A549 (cell line): ENCODE results near the gene RAB13. TPM values are rescaled to one million over a fixed set of nuclear protein-coding genes. Genes with fewer than 3 reads are reported as not detected.

ENCODE experiments used
- ATAC-seq, 2 experiments: fragments of 200-7000 bp in 1 of 2; fragments of >200 bp in 1 of 2; cut with Nextera tagmentation in 1 of 2; cut with Tn5 transposase in 1 of 2; 3 replicates each; pipeline versions ENCODE4 v1.8.0 to v1.9.1; 2018 to 2020; ENCODE audit warnings: mild to moderate bottlenecking in 1 of 2, moderate library complexity in 1 of 2
- CTCF ChIA-PET: fragments of 300-600 bp; sonication (Branson Sonifier 250); formaldehyde crosslinking; extraction: SDS; loops from one replicate; lab custom pipeline; 2021; ENCODE audit warnings: antibody characterized with exemption, inconsistent platforms; lab: Yijun Ruan, JAX
- POLR2A ChIA-PET: fragments of 350-600 bp; formaldehyde crosslinking; extraction: SDS; loops from one replicate; lab custom pipeline; 2021; ENCODE audit warnings: antibody characterized with exemption, inconsistent platforms; lab: Yijun Ruan, JAX
- DNase-seq, 2 experiments: peaks; one replicate each; pipeline versions ENCODE4 v3.0.0 to v3.0.0-alpha.2; 2011 to 2016; ENCODE audit warnings: low read depth in 1 of 2, low spot score in 1 of 2
- FAIRE-seq: peaks from 2 replicates; lab custom pipeline; 2011; peaks lifted over from hg19 to GRCh38; lab: Jason Lieb, UNC
- H3K27ac ChIP-seq, 2 experiments: fragments of >200 bp; sonication (Bioruptor Twin); formaldehyde crosslinking; 3 replicates each; pipeline ENCODE4 v1.5.1; 2016 to 2017
- H3K4me1 ChIP-seq: fragments of >200 bp; sonication (Bioruptor Twin); formaldehyde crosslinking; 3 replicates; pipeline ENCODE4 v1.6.1; 2016
- H3K4me2 ChIP-seq: fragments of >200 bp; sonication (Bioruptor Twin); formaldehyde crosslinking; 3 replicates; pipeline ENCODE4 v1.6.1; 2016
- H3K4me3 ChIP-seq: fragments of >200 bp; sonication (Bioruptor Twin); formaldehyde crosslinking; 3 replicates; pipeline ENCODE4 v1.5.1; 2016
- H3K9me3 ChIP-seq: fragments of >200 bp; sonication (Bioruptor Twin); formaldehyde crosslinking; 3 replicates; pipeline ENCODE4 v1.6.1; 2016
- CBX8 ChIP-seq: fragments of 200-600 bp; sonication (generic); IDR thresholded peaks from 2 replicates; pipeline ENCODE4 v1.6.1; 2016
- CHD4 ChIP-seq: fragments of 200-600 bp; sonication (generic); IDR thresholded peaks from 2 replicates; pipeline ENCODE4 v1.6.1; 2016; ENCODE audit warnings: antibody characterized with exemption, mild to moderate bottlenecking, borderline replicate concordance
- EHMT2 ChIP-seq: fragments of 200-600 bp; sonication (generic); IDR thresholded peaks from 2 replicates; pipeline ENCODE4 v1.6.1; 2016; ENCODE audit warnings: antibody characterized with exemption, low read depth, mild to moderate bottlenecking, moderate library complexity
- FOSL2 ChIP-seq, 2 experiments: fragments of 450-650 bp in 1 of 2; fragments of >200 bp in 1 of 2; sonication (Bioruptor Twin) in 1 of 2; formaldehyde crosslinking; IDR thresholded peaks; 2 replicates each; pipeline versions ENCODE4 v1.5.0 to v1.6.1; 2016 to 2020; ENCODE audit warnings: mild to moderate bottlenecking in 1 of 2, moderate library complexity in 1 of 2
- HEYL ChIP-seq: fragments of 250-450 bp; sonication (Bioruptor Pico); IDR thresholded peaks from 2 replicates; pipeline ENCODE4 v1.8.0; 2021; ENCODE audit warnings: mild to moderate bottlenecking, moderate library complexity
- HOXB13 ChIP-seq: fragments of 250-450 bp; sonication (Bioruptor Pico); IDR thresholded peaks from 2 replicates; pipeline ENCODE4 v1.5.0; 2020; ENCODE audit warnings: low read depth, mild to moderate bottlenecking, moderate library complexity
- HOXB5 ChIP-seq: fragments of 250-450 bp; sonication (Bioruptor Pico); IDR thresholded peaks from 2 replicates; pipeline ENCODE4 v1.5.0; 2020; ENCODE audit warnings: mild to moderate bottlenecking, moderate library complexity
- KDM1A ChIP-seq: fragments of 200-600 bp; sonication (generic); IDR thresholded peaks from 2 replicates; pipeline ENCODE4 v1.6.1; 2016; ENCODE audit warnings: low read depth, mild to moderate bottlenecking
- KDM5A ChIP-seq: fragments of 200-600 bp; sonication (generic); IDR thresholded peaks from 2 replicates; pipeline ENCODE4 v1.6.1; 2016; ENCODE audit warnings: antibody characterized with exemption, mild to moderate bottlenecking
- MAZ ChIP-seq: fragments of 150-350 bp; IDR thresholded peaks from 2 replicates; pipeline ENCODE4 v1.6.1; 2014; ENCODE audit warnings: antibody characterized with exemption, low read depth, low read length, borderline replicate concordance
- NFE2L2 ChIP-seq: fragments of 150-350 bp; conservative IDR thresholded peaks from 2 replicates; pipeline ENCODE4 v1.6.1; 2014; ENCODE audit warnings: low read length
- POLR2A ChIP-seq: IDR thresholded peaks from 2 replicates; pipeline ENCODE4 v1.6.1; 2012; ENCODE audit warnings: mild to moderate bottlenecking, low read length
- POLR2AphosphoS2 ChIP-seq: conservative IDR thresholded peaks from 2 replicates; pipeline ENCODE4 v1.6.1; 2012; ENCODE audit warnings: low read length, improper control_type of control experiment, inconsistent platforms
- RNF2 ChIP-seq: fragments of 200-600 bp; sonication (generic); IDR thresholded peaks from 2 replicates; pipeline ENCODE4 v1.6.1; 2016; ENCODE audit warnings: low read depth, mild to moderate bottlenecking, antibody characterized with exemption, moderate library complexity, borderline replicate concordance
- SMC3 ChIP-seq: fragments of >200 bp; sonication (Bioruptor Twin); formaldehyde crosslinking; IDR thresholded peaks from 3 replicates; pipeline ENCODE4 v1.6.1; 2018; ENCODE audit warnings: inconsistent platforms
- SREBF2 ChIP-seq: fragments of 450-650 bp; IDR thresholded peaks from 2 replicates; pipeline ENCODE4 v1.6.1; 2014; ENCODE audit warnings: mild to moderate bottlenecking, moderate library complexity
- TP53 ChIP-seq: fragments of 250-450 bp; sonication (Bioruptor Pico); IDR thresholded peaks from 2 replicates; pipeline ENCODE4 v1.5.0; 2021; ENCODE audit warnings: mild to moderate bottlenecking, moderate library complexity
- WGBS: methylation state at CpG from one replicate; pipeline ENCODE4 v1.1.6; 2017; ENCODE audit errors: missing lambda C conversion rate; 5-methylcytosine and 5-hydroxymethylcytosine counted together
- polyA plus RNA-seq, 4 experiments: library from polyadenylated mRNA; depleted of rRNA in 3 of 4; stranded (reverse); fragments of >200 nt; fragmentation: RNase III in 1 of 4; extraction: RNeasy Plus Mini Kit Qiagen cat#74134 plus additional on column Dnase treatment in 1 of 4; gene quantifications; 2 replicates in 3 of 4; 3 replicates in 1 of 4; pipeline ENCODE4 v1.2.3, GENCODE V29; 2011 to 2017
- TF ChIP-seq, protein P1 (sequence below): fragments of 450-650 bp; IDR thresholded peaks from 2 replicates; pipeline ENCODE4 v1.6.1; 2014; ENCODE audit warnings: antibody characterized with exemption
- TF ChIP-seq, protein P2 (sequence below): fragments of 200-600 bp; sonication (generic); IDR thresholded peaks from 2 replicates; pipeline ENCODE4 v1.6.1; 2016; ENCODE audit warnings: antibody characterized with exemption, mild to moderate bottlenecking, moderate library complexity
- TF ChIP-seq, protein P3 (sequence below): fragments of >200 bp; sonication (Bioruptor Twin); formaldehyde crosslinking; IDR thresholded peaks from 3 replicates; pipeline ENCODE4 v1.6.1; 2016
- TF ChIP-seq, protein P4 (sequence below): fragments of 150-350 bp; IDR thresholded peaks from 2 replicates; pipeline ENCODE4 v1.6.1; 2014; ENCODE audit warnings: low read depth, mild to moderate bottlenecking, low read length

Gene RAB13
- polyA plus RNA-seq, 2 of the 4 experiments (the other 2 are of a cell fraction), result 90.9 to 160 TPM

DNA sequence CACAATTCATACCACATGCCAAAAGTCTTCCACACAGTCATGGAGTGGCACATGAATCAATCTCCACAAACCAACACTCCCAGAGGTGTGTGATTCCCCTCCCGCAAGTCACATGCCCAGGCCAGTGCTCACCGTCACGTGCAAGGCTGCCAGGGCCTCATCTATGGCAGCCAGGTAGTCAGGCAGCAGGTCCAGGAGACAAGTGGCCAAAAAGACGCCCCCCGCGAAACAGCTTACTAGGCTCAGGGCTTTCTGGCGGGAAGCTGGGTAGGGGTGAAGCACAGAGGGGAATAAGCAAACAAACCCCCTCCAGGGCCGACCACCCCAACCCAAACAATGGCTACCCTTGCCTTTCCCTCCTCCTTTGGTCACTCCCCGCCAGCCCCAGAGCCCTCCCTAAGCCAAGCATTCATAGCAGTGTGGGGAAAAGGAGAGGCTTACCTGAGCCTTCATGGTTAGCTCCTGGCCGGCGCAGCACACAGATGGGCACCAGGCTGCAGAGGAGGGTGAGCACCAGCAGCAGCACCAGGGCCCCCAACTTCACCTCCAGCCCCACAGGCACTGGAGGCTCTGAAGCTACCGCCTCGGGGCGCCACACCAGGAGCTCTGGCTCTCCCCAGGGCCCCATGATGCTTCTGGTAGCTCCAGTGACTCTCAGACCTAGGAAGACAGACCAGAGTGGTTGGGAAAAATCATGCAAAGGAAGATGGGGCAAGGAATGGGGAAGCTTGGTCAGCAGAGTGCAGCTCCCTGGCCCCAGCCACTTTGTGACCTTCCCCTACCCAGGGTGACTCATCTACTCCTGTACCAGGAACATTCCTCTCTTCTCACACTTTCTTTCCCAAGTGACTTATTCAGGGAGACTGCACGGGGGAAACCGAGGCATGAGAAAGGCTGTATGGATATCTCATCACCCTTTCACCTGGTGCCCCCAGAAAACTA is 23.8 kb downstream of the RAB13 start:
- TF ChIP-seq, protein P1, sequence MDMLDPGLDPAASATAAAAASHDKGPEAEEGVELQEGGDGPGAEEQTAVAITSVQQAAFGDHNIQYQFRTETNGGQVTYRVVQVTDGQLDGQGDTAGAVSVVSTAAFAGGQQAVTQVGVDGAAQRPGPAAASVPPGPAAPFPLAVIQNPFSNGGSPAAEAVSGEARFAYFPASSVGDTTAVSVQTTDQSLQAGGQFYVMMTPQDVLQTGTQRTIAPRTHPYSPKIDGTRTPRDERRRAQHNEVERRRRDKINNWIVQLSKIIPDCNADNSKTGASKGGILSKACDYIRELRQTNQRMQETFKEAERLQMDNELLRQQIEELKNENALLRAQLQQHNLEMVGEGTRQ, result 0 out of 2 replicates have a peak, but pooled peaks have one; percentile 40
- TF ChIP-seq TP53 (CRISPR knock-in tag) (no peak), FOSL2 (IDR thresholded peaks at IDR 0.05) (no peak), FOSL2 (CRISPR knock-in tag; IDR thresholded peaks at IDR 0.05) (peak; percentile 64; the same call in 1 of the 2 replicates), POLR2A (0 out of 2 replicates have a peak, but pooled peaks have one; percentile 4)
- DNase-seq, result peak in 1 of 2 experiments; percentile 39
- Histone ChIP-seq H3K9me3 (no peaks in the 10 kb centered on the region), H3K4me3 (peak overlapping the region; percentile 73), H3K4me2 (peak overlapping the region; percentile 84), H3K4me1 (peaks cover 32% of the 10 kb centered on the region), H3K27ac (peak overlapping the region; percentile 89 to 95)
- CTCF ChIA-PET, result interaction anchor here (0.8 to 3.6 kb wide), 7 partner anchors 11 to 39 kb away, joined by 3 to 26 read pairs (median 4); partner anchors contain the start of genes DENND4B, GATAD2B, JTB and RAB13
- ATAC-seq, result no peak
- POLR2A ChIA-PET, result interaction anchor here (0.7 to 4.0 kb wide), 6 partner anchors 11 to 39 kb away, joined by 3 to 30 read pairs (median 12); partner anchors contain the start of genes DENND4B, GATAD2B, JTB and RAB13
- FAIRE-seq, result no peak
- WGBS, result 66% methylated on average over 16 of the region's 16 CpGs

DNA sequence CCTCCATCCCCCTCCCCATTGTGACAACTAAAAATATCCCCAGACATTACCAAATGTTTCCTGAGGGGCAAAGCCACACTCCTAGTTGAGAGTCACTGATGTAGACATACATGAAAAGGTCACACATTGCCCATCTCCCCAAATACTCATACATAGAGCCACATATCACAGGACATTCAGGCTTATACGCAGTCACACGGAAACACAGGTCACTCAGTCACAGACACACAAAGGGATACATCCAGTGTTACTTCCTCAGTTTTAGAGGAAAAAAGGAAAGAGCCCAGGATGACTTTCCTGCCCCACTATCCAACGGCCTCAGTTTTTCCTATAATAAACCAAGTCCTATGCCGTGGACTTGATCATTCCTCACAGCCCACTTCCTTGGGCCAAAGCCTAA is 24.7 kb downstream of the RAB13 start:
- Histone ChIP-seq H3K4me1 (peaks cover 41% of the 10 kb centered on the region), H3K4me2 (peak overlapping the region; percentile 84), H3K4me3 (no peak overlapping the region), H3K27ac (no peak overlapping the region; a peak in 1 of 6 replicates)
- DNase-seq (no peak), ATAC-seq (no peak), FAIRE-seq (no peak)
- POLR2A ChIA-PET, result interaction anchor here (4.0 kb wide), 1 partner anchor 29 kb away, joined by 30 read pairs; the partner anchor contains the start of gene RPS27
- 84% methylated on average over 4 of the region's 4 CpGs for WGBS
- TF ChIP-seq POLR2AphosphoS2 (no peak), EHMT2 (no peak), KDM1A (no peak), MAZ (no peak)
- TF ChIP-seq, protein P2, sequence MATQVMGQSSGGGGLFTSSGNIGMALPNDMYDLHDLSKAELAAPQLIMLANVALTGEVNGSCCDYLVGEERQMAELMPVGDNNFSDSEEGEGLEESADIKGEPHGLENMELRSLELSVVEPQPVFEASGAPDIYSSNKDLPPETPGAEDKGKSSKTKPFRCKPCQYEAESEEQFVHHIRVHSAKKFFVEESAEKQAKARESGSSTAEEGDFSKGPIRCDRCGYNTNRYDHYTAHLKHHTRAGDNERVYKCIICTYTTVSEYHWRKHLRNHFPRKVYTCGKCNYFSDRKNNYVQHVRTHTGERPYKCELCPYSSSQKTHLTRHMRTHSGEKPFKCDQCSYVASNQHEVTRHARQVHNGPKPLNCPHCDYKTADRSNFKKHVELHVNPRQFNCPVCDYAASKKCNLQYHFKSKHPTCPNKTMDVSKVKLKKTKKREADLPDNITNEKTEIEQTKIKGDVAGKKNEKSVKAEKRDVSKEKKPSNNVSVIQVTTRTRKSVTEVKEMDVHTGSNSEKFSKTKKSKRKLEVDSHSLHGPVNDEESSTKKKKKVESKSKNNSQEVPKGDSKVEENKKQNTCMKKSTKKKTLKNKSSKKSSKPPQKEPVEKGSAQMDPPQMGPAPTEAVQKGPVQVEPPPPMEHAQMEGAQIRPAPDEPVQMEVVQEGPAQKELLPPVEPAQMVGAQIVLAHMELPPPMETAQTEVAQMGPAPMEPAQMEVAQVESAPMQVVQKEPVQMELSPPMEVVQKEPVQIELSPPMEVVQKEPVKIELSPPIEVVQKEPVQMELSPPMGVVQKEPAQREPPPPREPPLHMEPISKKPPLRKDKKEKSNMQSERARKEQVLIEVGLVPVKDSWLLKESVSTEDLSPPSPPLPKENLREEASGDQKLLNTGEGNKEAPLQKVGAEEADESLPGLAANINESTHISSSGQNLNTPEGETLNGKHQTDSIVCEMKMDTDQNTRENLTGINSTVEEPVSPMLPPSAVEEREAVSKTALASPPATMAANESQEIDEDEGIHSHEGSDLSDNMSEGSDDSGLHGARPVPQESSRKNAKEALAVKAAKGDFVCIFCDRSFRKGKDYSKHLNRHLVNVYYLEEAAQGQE, result no peak
- TF ChIP-seq, protein P3, sequence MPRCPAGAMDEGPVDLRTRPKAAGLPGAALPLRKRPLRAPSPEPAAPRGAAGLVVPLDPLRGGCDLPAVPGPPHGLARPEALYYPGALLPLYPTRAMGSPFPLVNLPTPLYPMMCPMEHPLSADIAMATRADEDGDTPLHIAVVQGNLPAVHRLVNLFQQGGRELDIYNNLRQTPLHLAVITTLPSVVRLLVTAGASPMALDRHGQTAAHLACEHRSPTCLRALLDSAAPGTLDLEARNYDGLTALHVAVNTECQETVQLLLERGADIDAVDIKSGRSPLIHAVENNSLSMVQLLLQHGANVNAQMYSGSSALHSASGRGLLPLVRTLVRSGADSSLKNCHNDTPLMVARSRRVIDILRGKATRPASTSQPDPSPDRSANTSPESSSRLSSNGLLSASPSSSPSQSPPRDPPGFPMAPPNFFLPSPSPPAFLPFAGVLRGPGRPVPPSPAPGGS, result no peak
- TF ChIP-seq, all 56 proteins: peak for 0
- CTCF ChIA-PET, result interaction anchor here (1.0 to 3.6 kb wide), 3 partner anchors 15 to 164 kb away, joined by 3 to 20 read pairs (median 6); partner anchors contain the start of genes DENND4B and RAB13
- no peaks in the 10 kb centered on the region for H3K9me3 ChIP-seq

DNA sequence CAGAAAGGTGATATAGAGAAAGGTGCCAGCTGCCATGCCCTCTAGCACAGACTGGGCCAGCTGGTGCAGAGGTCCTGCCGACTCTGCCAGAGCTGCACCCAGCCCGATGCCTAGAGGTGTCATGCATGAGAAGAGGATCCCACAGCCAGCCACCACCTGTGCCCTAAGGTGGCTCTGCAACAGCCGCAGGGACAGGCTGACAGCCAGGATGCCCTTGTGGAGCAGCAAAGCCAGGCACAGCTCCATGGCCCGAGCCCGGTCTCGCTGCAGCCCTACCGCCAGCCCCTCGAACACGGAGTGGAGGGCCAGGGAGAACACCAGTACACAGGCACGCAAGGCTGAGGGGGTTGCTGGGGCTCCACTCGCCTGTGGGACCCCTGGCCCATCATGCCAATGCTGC is 25.9 kb downstream of the RAB13 start:
- CTCF ChIA-PET, result interaction anchor here (1.4 to 7.5 kb wide), 3 partner anchors 14 to 26 kb away, joined by 6 to 75 read pairs (median 20); partner anchors contain the start of genes DENND4B and RAB13
- H3K9me3 ChIP-seq, result no peaks in the 10 kb centered on the region
- no peak overlapping the region for H3K4me3 ChIP-seq
- FAIRE-seq (no peak), DNase-seq (no peak), ATAC-seq (no peak)
- no peak overlapping the region for H3K4me2 ChIP-seq
- WGBS, result 98% methylated on average over 9 of the region's 11 CpGs
- POLR2A ChIA-PET, result no interaction called here
- no peak for TF ChIP-seq SREBF2
- no peak for TF ChIP-seq CBX8
- no peak for TF ChIP-seq HOXB5
- TF ChIP-seq KDM5A, result no peak
- no peak for TF ChIP-seq RNF2
- TF ChIP-seq CHD4, result no peak
- TF ChIP-seq POLR2A, result no peak
- no peak for TF ChIP-seq SMC3
- no peak for TF ChIP-seq HEYL (CRISPR knock-in tag)
- no peak for TF ChIP-seq NFE2L2
- no peak for TF ChIP-seq HOXB13 (CRISPR knock-in tag)
- TF ChIP-seq, protein P4, sequence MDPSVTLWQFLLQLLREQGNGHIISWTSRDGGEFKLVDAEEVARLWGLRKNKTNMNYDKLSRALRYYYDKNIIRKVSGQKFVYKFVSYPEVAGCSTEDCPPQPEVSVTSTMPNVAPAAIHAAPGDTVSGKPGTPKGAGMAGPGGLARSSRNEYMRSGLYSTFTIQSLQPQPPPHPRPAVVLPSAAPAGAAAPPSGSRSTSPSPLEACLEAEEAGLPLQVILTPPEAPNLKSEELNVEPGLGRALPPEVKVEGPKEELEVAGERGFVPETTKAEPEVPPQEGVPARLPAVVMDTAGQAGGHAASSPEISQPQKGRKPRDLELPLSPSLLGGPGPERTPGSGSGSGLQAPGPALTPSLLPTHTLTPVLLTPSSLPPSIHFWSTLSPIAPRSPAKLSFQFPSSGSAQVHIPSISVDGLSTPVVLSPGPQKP, result no peak
- no peak overlapping the region for H3K27ac ChIP-seq
- H3K4me1 ChIP-seq, result peaks cover 37% of the 10 kb centered on the region
